Stimulated activated CD8-positive, alpha-beta memory T cell treated with anti-CD3 and anti-CD28 coated beads, Interleukin-2, amount 100 ng/mL, for 1 hour (primary cell): Measurements from ENCODE around the gene GFOD2.

ENCODE experiments used
- DNase-seq, 2 donors: peaks; one replicate each; pipeline ENCODE4 v3.0.0-alpha.2; 2020; ENCODE audit warnings: low read depth in 2 of 2

The GFOD2 gene

DNA sequence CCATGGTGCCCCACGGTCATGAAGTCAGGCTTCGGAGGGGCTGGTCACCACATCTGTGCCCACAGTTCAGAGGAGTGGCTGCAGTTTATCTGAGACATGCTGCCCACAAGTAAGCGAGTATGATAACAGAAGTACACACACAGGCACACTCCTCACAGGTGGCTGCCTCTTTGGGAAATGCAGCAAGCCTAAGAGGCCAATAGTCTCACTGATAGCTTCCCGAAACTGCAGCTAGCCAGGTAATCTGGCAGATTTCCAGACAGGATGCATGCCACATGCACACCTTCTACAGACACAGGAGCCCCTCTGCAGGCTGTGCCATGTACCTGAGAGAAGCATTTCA lies 12.6 kb upstream of the GFOD2 start:
- DNase-seq: no peak

DNA sequence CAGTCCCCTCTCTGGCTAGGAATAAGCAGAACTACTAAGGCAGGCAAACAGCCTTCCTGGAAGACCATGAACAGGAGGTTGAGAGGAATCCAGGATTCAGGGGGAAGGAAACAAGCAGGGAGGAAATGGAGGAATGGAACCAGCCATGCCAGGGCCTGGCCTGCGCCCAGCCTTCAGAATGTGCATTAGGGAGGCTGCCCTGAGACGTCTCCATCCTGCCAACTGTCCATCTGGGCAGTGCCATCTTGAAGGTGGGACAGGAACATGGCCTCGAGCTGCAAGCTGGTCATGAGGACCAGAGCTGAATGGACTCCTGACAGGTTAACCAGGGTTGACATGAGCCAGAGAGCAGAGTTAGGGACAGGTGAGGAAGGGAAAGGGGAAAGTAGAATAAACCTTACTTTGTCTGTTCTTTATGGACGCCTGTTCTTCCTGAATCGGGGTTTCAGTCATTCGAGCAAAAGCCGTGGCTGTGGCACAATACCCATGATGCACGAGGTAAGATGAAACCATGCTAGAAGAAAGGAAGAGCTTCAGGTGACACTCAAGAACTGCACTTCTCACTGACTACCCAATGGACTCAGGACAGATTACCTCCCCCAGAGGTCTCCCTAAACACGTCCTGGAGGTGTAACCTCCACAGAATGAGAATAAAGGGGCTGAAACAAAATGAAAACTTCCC lies 12.1 kb upstream of the GFOD2 start:
- DNase-seq: no peak

- DNase-seq: no peak
These were observed 11.2 kb upstream of the GFOD2 start for GRCh38 chr16:67730326-67730725.

DNA sequence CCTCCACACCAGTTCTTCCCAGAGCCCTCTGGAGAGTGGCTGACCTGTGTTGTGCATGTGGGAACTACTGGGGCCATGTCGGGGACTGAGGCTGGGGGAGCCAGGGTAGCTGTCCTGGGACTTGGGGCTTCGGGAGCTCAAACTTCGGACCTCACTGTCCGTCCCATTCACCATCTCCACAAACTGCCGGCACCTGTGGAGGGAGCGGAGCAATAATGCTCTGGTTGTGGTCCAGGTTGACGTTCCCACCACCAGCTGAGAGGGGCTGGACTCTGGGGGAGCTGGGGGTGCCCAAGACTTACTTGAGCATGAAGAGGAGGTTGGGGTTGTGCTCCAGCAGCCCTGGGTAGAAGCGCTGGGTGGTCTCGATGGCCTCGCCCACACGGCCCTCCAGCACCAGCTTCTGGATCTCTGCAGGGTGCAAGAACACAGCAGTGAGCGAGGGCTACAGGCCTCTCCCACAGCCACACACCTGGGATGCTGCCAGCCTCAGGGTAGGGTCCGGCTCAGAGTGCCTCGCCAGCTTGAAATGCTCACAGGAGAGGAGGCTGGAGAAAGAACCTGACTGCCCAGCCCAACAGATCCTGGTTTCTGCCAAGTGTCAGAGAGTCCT lies 10.6 kb upstream of the GFOD2 start:
- DNase-seq: no peak

DNA sequence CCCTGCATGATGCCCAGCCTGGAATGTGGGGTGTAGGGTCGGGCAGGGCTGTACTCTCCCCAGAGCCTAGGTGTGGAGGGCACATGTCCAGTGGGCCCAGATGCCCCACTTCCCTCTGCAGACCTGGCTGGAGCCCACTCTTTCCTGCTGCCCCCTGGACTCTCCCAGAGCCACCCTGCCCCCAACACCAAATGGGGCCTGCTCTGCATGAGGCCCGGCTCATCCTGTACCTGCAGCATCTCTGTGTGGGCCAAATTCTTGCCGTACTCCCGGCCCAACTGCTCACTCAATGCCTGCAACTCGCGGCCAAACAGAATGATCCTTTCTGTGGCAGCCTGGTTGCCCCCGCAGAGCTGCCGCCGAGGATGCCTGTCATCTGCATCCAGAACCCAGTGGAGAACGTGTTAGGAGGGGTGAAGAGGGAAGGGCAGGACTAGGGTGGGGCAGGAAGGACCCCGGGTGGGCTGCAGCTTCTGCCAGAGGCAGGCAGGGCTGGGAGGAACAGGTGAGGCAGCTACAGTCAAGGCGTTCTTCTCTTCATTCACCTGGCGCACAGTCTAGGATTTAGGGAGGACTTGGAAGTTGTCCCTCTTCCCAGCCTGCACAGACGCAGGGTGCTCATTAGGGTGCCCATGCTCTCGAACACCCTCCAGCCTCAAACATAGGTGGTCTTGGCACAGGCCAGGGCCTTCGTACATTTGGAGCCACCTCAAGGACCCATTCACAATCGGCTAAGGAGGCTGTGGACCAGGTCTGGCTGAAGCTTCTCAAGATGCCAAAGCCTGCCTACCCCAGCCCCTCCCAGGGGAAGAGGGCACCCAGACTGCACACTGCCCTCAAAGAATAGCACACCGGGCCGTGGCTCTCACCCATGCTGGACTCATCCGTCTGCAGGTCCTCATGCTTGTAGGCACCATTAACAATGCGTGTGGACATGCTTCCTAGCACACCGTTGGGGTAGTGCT lies 8.7 kb upstream of the GFOD2 start:
- no peak for DNase-seq

DNA sequence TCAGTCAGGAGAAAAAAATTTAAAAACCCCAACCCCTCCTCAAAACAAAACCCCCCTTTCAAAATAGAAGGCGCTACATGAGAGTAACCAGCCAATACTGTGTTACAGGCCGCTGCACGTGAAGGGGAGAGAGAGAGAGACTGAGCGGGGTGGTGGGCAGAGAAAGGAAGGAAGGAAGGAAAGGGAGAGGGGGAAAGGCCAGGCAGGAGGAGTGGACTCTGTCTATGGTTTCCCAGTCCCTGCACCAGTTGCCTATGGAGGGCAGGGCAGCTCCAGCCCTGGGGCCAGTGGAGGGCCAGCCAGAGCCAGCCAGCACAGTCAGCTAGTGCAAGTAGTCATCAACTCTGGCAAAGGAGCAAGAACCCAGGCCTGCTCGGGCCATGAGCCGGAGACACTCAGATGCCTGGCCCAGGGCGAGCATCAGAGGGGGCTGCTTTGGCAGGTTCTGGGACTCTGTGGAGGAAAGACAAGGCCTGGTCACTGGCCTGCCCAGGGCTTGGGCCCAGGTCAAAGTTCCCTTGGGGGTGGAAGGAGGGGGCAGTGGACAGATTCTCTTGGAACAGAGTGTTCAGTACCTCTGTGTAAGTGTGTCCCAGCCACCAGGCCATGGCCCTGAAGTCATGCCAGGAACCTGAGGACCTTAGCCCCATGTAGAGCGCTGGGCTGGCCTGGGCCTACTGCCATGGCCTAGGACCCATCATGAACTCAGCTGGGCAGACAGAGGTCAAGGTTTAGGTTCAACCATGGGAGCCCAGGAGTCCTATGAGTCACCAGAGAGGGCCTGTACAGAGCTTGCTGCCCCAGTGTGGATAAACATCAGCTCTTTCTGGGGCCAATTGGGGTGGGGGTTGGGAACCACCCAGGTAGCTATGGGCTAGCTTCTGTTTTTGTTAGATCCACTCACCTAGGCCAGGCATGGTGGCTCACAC lies 7.3 kb upstream of the GFOD2 start:
- DNase-seq: no peak

- DNase-seq: no peak
These were observed 4.8 kb upstream of the GFOD2 start for GRCh38 chr16:67723911-67724305.

GRCh38 chr16:67723151-67723910 lies 4.2 kb upstream of the GFOD2 start:
- no peak for DNase-seq

DNA sequence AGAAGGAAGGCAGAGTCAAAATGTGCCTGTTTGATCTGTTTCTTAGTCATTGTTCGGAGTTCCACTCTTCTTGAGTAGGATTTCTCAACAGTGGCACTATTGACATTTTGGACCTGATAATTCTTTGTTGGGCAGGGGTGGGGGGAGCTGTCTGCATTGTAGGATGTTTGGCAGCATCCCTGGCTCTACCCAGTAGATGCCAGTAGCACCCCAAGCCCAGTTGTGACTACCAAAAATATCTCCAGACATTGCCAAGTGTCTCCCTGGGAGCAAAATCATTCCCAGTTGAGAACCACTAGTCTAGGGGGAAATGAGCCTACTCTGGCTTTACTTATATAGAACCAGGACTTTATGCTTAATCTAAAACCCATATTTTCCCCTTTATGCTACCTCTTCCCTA lies 1.1 kb upstream of the GFOD2 start:
- DNase-seq: no peak

DNA sequence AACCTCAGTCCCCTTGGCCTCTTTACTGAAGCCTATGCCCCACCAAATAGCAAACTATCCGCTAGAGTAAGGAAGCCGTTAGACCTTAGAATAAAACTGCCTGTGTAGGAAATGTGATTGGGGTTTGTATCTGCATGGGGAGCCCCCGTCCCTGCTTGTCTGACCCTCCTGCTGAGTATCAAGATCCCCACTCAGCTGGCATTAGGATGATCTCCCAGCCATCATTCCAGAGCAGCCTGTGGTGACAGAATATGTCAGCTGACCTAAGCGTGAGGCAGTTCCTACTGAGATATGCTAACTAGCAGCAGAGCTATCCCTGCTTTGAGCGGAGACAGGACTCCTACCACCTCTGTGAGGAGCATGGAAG lies 645 bp upstream of the GFOD2 start:
- no peak for DNase-seq

GRCh38 chr16:67718668-67719047 lies 458 bp downstream of the GFOD2 start:
- no peak for DNase-seq

GRCh38 chr16:67716097-67716496 lies 3.0 kb downstream of the GFOD2 start:
- no peak for DNase-seq

- no peak for DNase-seq
These were observed 4.6 kb downstream of the GFOD2 start for GRCh38 chr16:67714522-67714921.

DNA sequence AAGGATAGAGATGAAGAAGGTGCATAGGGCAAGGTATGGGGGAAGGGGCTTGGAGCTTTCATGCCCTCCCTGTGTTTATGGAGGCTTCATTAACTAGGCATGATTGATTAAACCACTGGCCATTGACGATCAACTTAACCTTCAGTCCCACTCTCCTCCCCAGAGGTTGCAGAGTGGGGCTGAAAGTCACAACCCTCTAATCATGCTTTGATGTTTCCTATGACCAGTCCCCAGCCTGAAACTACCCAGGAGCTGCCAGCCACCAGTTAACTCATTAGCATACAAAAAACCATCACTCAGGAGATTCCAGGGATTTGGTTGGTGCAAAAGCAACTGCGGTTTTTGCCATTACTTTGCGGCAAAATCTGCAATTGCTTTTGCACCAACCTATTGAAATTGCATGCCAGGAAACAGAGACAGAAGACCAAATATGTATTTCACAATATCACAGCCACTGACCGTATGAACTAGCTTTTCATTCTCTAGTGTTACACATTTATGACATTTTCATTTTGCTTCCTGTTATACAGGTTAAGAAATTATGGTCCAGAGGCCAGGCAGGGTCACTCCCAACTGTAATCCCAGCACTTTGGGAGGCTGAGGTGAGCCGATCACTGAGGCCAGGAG lies 5.4 kb downstream of the GFOD2 start:
- no peak for DNase-seq

GRCh38 chr16:67710607-67711006 lies 8.5 kb downstream of the GFOD2 start:
- no peak for DNase-seq

- no peak for DNase-seq
These were observed 10.1 kb downstream of the GFOD2 start for GRCh38 chr16:67709050-67709449.

DNA sequence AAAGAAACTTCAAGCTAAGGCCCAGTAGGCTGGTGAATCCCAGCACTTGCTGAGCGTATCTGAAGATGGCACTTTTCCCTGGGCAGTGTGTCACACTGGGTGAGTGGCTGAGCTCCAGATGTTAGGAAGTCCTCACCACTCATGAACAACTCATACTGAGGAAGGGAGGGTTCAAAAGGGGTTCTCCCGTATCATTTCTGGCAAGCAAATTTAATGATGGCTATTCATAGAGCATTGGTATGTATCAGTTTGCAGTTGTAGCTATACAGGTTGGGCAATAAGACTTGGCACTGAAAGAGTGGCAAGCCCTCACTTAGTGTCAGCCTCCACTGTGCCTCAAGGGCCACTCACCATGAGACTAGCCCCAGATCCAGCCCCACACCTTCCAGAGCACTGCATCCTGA lies 10.7 kb downstream of the GFOD2 start:
- no peak for DNase-seq

- DNase-seq: no peak
These were observed 11.3 kb downstream of the GFOD2 start for GRCh38 chr16:67707790-67708189.

DNA sequence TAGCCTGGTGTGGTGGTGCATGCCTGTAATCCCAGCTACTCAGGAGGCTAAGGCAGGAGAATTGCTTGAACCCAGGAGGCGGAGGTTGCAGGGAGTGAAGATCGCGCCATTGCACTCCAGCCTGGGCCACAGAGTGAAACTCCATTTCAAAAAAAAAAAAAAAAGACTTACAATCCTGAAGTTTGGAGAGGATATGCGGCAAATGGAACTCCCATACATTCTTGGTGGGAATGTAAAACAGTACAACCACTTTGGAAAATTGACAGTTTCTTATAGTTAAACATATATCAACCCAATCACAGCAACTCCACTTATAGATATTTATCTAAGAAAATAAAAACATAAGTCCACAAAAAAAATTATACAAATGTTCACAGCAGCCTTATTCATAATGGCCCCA lies 11.9 kb downstream of the GFOD2 start:
- DNase-seq: no peak

GRCh38 chr16:67704110-67704509 lies 15.0 kb downstream of the GFOD2 start:
- DNase-seq: no peak

- DNase-seq: no peak
These were observed 15.5 kb downstream of the GFOD2 start for GRCh38 chr16:67703626-67704025.
